Measurements from ENCODE around the gene NARF. TPM values are rescaled to one million over a fixed set of nuclear protein-coding genes. Genes with fewer than 3 reads are reported as not detected.

Gene NARF
- total and polyA plus RNA-seq, 2 donors (not counting 3 experiments of a cell fraction or from before 2014, with no cell fraction given): 83.4 to 158 TPM

DNA sequence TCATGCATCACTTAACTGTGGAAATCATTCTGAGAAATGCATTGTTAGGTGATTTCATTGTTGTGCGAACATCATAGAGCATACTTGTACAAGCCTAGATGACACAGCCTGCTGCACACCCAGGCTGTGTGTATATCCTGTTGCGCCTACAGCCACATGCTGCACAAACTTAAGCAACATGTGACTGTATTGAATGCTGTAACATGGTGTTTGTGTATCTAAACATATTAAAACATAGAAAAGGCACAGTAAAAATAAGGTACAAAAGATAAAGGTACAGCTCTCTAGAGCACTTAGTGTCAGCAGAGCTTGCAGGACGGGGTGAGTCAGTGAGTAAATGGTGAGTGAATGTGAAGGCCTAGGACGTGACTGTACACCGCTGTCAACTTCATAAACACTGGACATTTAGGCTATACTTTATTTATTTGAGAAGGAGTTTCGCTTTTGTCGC, 72.9 kb downstream of the NARF start:
- Histone ChIP-seq H4K20me1 (replicated peaks; ENCODE audit: control insufficient read depth, extremely low read depth, insufficient read depth, low read length) (no peaks in the 10 kb centered on the region), H3K9me3 (replicated peaks; ENCODE audit: control insufficient read depth, insufficient read depth, low read length) (no peaks in the 10 kb centered on the region), H3K27me3 (ENCODE audit: control insufficient read depth in 2 of 2, insufficient read depth in 2 of 2, low read length in 2 of 2) (no peaks in the 10 kb centered on the region), H2AFZ (ENCODE audit: low read depth, low read length) (no peak overlapping the region), H3K9me1 (replicated peaks; ENCODE audit: control insufficient read depth, extremely low read depth, insufficient read depth, low read length) (no peaks in the 10 kb centered on the region), H3K27ac (ENCODE audit: insufficient read depth, low read depth, low read length) (peak overlapping the region; percentile 61), H3K79me2 (ENCODE audit: control insufficient read depth, insufficient read depth, low read length) (peaks cover 90% of the 10 kb centered on the region), H3K4me1 (ENCODE audit: control insufficient read depth, extremely low read depth, insufficient read depth, low read length) (peaks cover 30% of the 10 kb centered on the region), H3K4me2 (ENCODE audit: insufficient read depth, low read length) (peak overlapping the region; percentile 5), H3K36me3 (ENCODE audit: control insufficient read depth in 2 of 2, extremely low read depth in 1 of 2, insufficient read depth in 2 of 2, low read length in 2 of 2) (no peaks in the 10 kb centered on the region), H3K9ac (replicated peaks; ENCODE audit: extremely low read depth, insufficient read depth, low read length) (no peak overlapping the region), H3K4me3 (replicated peaks in 1 of 3; ENCODE audit: insufficient read depth in 1 of 3, low read depth in 1 of 3, low read length in 3 of 3) (no peak overlapping the region)
- DNase-seq (ENCODE audit: low read depth, low spot score) (peak; percentile 73), FAIRE-seq (peak; percentile 84)
- POLR2A ChIA-PET: no interaction called here
- dilution Hi-C loops (cut with MboI; ENCODE audit: extremely low pct_ligation_motif_present, low sequenced_read_pairs) (no loop called here), intact Hi-C loops (cut with micrococcal nuclease) (no loop called here)
- CTCF ChIA-PET: interaction anchor here (1.4 to 1.7 kb wide), 2 partner anchors 18 to 23 kb away, joined by 3 to 17 read pairs; no protein-coding TSS in a partner anchor
- BruUV-seq (replicated peaks): no TSS peak
- TF ChIP-seq POLR2A (IDR thresholded peaks at IDR 0.05; ENCODE audit: low read depth, low read length) (no peak), POLR2AphosphoS5 (IDR thresholded peaks at IDR 0.05; ENCODE audit: insufficient read depth, low read depth, low read length) (peak; percentile 29), JUN (IDR thresholded peaks at IDR 0.05; ENCODE audit: borderline replicate concordance, insufficient read depth, insufficient read length, low read depth) (peak; percentile 31), FOS (IDR thresholded peaks at IDR 0.05; ENCODE audit: borderline replicate concordance, insufficient read depth, low read length) (peak; percentile 38), GATA2 (IDR thresholded peaks at IDR 0.05; ENCODE audit: insufficient read depth, insufficient read length, low read depth, low read length) (no peak), MYC (IDR thresholded peaks at IDR 0.05; ENCODE audit: low read depth, low read length) (no peak), EZH2 (IDR thresholded peaks at IDR 0.05; ENCODE audit: borderline replicate concordance, low read depth, low read length, severe bottlenecking) (no peak)
- TF ChIP-seq, protein P1, sequence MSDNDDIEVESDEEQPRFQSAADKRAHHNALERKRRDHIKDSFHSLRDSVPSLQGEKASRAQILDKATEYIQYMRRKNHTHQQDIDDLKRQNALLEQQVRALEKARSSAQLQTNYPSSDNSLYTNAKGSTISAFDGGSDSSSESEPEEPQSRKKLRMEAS (IDR thresholded peaks at IDR 0.05; ENCODE audit: insufficient read depth, insufficient read length): peak; percentile 48
- TF ChIP-seq, protein P2, sequence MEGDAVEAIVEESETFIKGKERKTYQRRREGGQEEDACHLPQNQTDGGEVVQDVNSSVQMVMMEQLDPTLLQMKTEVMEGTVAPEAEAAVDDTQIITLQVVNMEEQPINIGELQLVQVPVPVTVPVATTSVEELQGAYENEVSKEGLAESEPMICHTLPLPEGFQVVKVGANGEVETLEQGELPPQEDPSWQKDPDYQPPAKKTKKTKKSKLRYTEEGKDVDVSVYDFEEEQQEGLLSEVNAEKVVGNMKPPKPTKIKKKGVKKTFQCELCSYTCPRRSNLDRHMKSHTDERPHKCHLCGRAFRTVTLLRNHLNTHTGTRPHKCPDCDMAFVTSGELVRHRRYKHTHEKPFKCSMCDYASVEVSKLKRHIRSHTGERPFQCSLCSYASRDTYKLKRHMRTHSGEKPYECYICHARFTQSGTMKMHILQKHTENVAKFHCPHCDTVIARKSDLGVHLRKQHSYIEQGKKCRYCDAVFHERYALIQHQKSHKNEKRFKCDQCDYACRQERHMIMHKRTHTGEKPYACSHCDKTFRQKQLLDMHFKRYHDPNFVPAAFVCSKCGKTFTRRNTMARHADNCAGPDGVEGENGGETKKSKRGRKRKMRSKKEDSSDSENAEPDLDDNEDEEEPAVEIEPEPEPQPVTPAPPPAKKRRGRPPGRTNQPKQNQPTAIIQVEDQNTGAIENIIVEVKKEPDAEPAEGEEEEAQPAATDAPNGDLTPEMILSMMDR (IDR thresholded peaks at IDR 0.05; ENCODE audit: extremely low read depth in 1 of 2, insufficient read depth in 1 of 2, low read depth in 1 of 2, low read length in 2 of 2): no peak

Data from endothelial cell of umbilical vein (primary cell).